OCI-LY1 (cell line): Measurements from ENCODE around the gene VTCN1.

Experiments used
- H2AFZ ChIP-seq: fragments of 200-600 bp; sonication (generic), shearing (Covaris generic); 2 replicates; pipeline ENCODE4 v1.6.0; 2014; ENCODE audit warnings: antibody characterized with exemption, mild to moderate bottlenecking, low read length
- H3F3A ChIP-seq: fragments of 200-600 bp; sonication (generic), shearing (Covaris generic); 2 replicates; pipeline ENCODE4 v1.6.0; 2014; ENCODE audit warnings: mild to moderate bottlenecking, antibody characterized with exemption, low read length, moderate library complexity; ENCODE audit not compliant: insufficient read depth
- H3K27ac ChIP-seq: fragments of 200-600 bp; sonication (generic); 2 replicates; pipeline ENCODE4 v1.5.1; 2014; ENCODE audit warnings: low read length, mixed run types, mild to moderate bottlenecking, low read depth; ENCODE audit not compliant: poor library complexity, severe bottlenecking
- H3K27me3 ChIP-seq: fragments of 200-600 bp; sonication (generic); 2 replicates; pipeline ENCODE4 v1.6.0; 2014; ENCODE audit warnings: antibody characterized with exemption, mild to moderate bottlenecking, low read length, moderate library complexity; ENCODE audit not compliant: insufficient read depth
- H3K36me3 ChIP-seq: fragments of 200-600 bp; sonication (generic); 2 replicates; pipeline ENCODE4 v1.6.1; 2014; ENCODE audit warnings: mild to moderate bottlenecking, antibody characterized with exemption, low read length, moderate library complexity, mixed read lengths; ENCODE audit not compliant: insufficient read depth
- H3K4me1 ChIP-seq: fragments of 200-600 bp; sonication (generic); 2 replicates; pipeline ENCODE4 v1.5.1; 2014; ENCODE audit warnings: mild to moderate bottlenecking, low read length, moderate library complexity; ENCODE audit not compliant: insufficient read depth, severe bottlenecking
- H3K4me2 ChIP-seq: fragments of 200-600 bp; sonication (generic), shearing (Covaris generic); 2 replicates; pipeline ENCODE4 v1.6.1; 2014; ENCODE audit warnings: low read length
- H3K4me3 ChIP-seq: fragments of 200-600 bp; sonication (generic); 2 replicates; pipeline ENCODE4 v1.5.1; 2014; ENCODE audit warnings: low read length, low read depth, mild to moderate bottlenecking, mixed read lengths; ENCODE audit not compliant: poor library complexity, severe bottlenecking
- H3K79me2 ChIP-seq: fragments of 200-600 bp; shearing (Covaris generic); 2 replicates; pipeline ENCODE4 v1.6.1; 2016; ENCODE audit warnings: mixed run types, low read length, mixed read lengths; ENCODE audit not compliant: insufficient read depth
- H3K9ac ChIP-seq: fragments of 200-600 bp; sonication (generic), shearing (Covaris generic); 2 replicates; pipeline ENCODE4 v1.6.1; 2014; ENCODE audit warnings: mild to moderate bottlenecking, low read length, mixed read lengths
- H3K9me2 ChIP-seq: fragments of 200-600 bp; sonication (generic), shearing (Covaris generic); 2 replicates; pipeline ENCODE4 v1.6.1; 2014; ENCODE audit warnings: low read depth, mild to moderate bottlenecking, low read length, mixed read lengths
- H3K9me3 ChIP-seq: fragments of 200-600 bp; shearing (Covaris generic); 2 replicates; pipeline ENCODE4 v1.6.1; 2014; ENCODE audit warnings: low read length, mixed read lengths
- H4K20me1 ChIP-seq: fragments of 200-600 bp; sonication (generic), shearing (Covaris generic); 2 replicates; pipeline ENCODE4 v1.6.0; 2016; ENCODE audit warnings: mild to moderate bottlenecking, low read length; ENCODE audit not compliant: insufficient read depth
- CTCF ChIP-seq: fragments of 200-600 bp; sonication (generic), shearing (Covaris generic); IDR thresholded peaks from 2 replicates; pipeline ENCODE4 v1.5.1; 2017; ENCODE audit warnings: mild to moderate bottlenecking, antibody characterized with exemption, low read length, moderate library complexity, mixed read lengths
- EZH2 ChIP-seq: fragments of 200-600 bp; sonication (generic), shearing (Covaris generic); IDR thresholded peaks from 2 replicates; pipeline ENCODE4 v1.8.0; 2017; ENCODE audit warnings: borderline replicate concordance, mixed run types, mild to moderate bottlenecking, antibody characterized with exemption, low read length, moderate library complexity, mixed read lengths

The VTCN1 gene

GRCh38 chr1:117215019-117215418 lies 4.3 kb upstream of the VTCN1 start:
- no peak overlapping the region for H2AFZ ChIP-seq
- H3K4me3 ChIP-seq = no peak overlapping the region
- H3K9me2 ChIP-seq = no peaks in the 10 kb centered on the region
- no peaks in the 10 kb centered on the region for H3K27me3 ChIP-seq
- H3F3A ChIP-seq = no peaks in the 10 kb centered on the region
- H3K27ac ChIP-seq = no peak overlapping the region
- H3K4me1 ChIP-seq = no peaks in the 10 kb centered on the region
- H4K20me1 ChIP-seq = no peaks in the 10 kb centered on the region
- no peaks in the 10 kb centered on the region for H3K9me3 ChIP-seq
- no peak overlapping the region for H3K4me2 ChIP-seq
- H3K36me3 ChIP-seq = no peaks in the 10 kb centered on the region
- no peak overlapping the region for H3K9ac ChIP-seq
- TF ChIP-seq EZH2 (no peak), CTCF (no peak)
- no peaks in the 10 kb centered on the region for H3K79me2 ChIP-seq

GRCh38 chr1:117213046-117213445 lies 2.3 kb upstream of the VTCN1 start:
- Histone ChIP-seq H4K20me1 (no peaks in the 10 kb centered on the region), H3K9ac (no peak overlapping the region)

GRCh38 chr1:117210386-117210785 lies 341 bp downstream of the VTCN1 start:
- Histone ChIP-seq H3K9ac (no peak overlapping the region), H3K27me3 (no peaks in the 10 kb centered on the region), H4K20me1 (no peaks in the 10 kb centered on the region), H3K4me3 (no peak overlapping the region), H3K4me1 (no peaks in the 10 kb centered on the region), H3K36me3 (no peaks in the 10 kb centered on the region), H3K27ac (no peak overlapping the region), H3F3A (no peaks in the 10 kb centered on the region), H2AFZ (no peak overlapping the region), H3K9me3 (no peaks in the 10 kb centered on the region), H3K79me2 (no peaks in the 10 kb centered on the region), H3K4me2 (no peak overlapping the region), H3K9me2 (no peaks in the 10 kb centered on the region)
- TF ChIP-seq CTCF (no peak), EZH2 (no peak)

More at GRCh38 chr1:117213046-117213445, 2.3 kb upstream of the VTCN1 start:
- Histone ChIP-seq H3K4me2 (no peak overlapping the region), H3K36me3 (no peaks in the 10 kb centered on the region), H3K27ac (no peak overlapping the region), H3F3A (no peaks in the 10 kb centered on the region), H3K9me3 (no peaks in the 10 kb centered on the region), H3K4me3 (no peak overlapping the region), H3K79me2 (no peaks in the 10 kb centered on the region), H3K27me3 (no peaks in the 10 kb centered on the region), H2AFZ (no peak overlapping the region), H3K9me2 (no peaks in the 10 kb centered on the region), H3K4me1 (no peaks in the 10 kb centered on the region)
- TF ChIP-seq CTCF (no peak), EZH2 (no peak)
